ENCODE results near the gene FUT2.

Gene FUT2

GRCh38 chr19:48751845-48752495, 56.2 kb downstream of the FUT2 start:
- no peak for DNase-seq (ENCODE audit: low read depth in 2 of 2)

- no peak for DNase-seq (ENCODE audit: low read depth in 2 of 2)
Observed at GRCh38 chr19:48752496-48753365, 57.0 kb downstream of the FUT2 start, which contains the start of gene FUT1. TSS of gene FUT1 (minus strand) at chr19:48752641. CDS start at chr19:48751281, 1,360 bp downstream.

GRCh38 chr19:48755084-48755641, 59.4 kb downstream of the FUT2 start, which contains the start of gene FGF21:
TSS of gene FGF21 (plus strand) at chr19:48755524. CDS start at chr19:48756237, 713 bp downstream.
- DNase-seq (ENCODE audit: low read depth in 2 of 2) = no peak
